ENCODE measurements around the gene YBEY.

- TF ChIP-seq CTCF (IDR thresholded peaks at IDR 0.05; ENCODE audit: borderline replicate concordance, extremely low read depth, low read length, poor library complexity, severe bottlenecking), result no peak
- TF ChIP-seq EZH2 (IDR thresholded peaks at IDR 0.05; ENCODE audit: borderline replicate concordance, low read depth, low read length, severe bottlenecking), result no peak
Measured at GRCh38 chr21:46256501-46256994, 29.6 kb upstream of the YBEY start.
